Activated naive CD4-positive, alpha-beta T cell (primary cell): Measurements from ENCODE around the gene ZMYND8.
"Not testable (repeated sequence)": the region's sequence is repeated elsewhere in the genome, so short reads cannot be mapped to it uniquely, and the experiment has no call there.

ENCODE experiments used
- DNase-seq, 4 experiments: peaks; one replicate each; lab custom pipeline; 2025; lab: John Stamatoyannopoulos, UW

The ZMYND8 gene

DNA sequence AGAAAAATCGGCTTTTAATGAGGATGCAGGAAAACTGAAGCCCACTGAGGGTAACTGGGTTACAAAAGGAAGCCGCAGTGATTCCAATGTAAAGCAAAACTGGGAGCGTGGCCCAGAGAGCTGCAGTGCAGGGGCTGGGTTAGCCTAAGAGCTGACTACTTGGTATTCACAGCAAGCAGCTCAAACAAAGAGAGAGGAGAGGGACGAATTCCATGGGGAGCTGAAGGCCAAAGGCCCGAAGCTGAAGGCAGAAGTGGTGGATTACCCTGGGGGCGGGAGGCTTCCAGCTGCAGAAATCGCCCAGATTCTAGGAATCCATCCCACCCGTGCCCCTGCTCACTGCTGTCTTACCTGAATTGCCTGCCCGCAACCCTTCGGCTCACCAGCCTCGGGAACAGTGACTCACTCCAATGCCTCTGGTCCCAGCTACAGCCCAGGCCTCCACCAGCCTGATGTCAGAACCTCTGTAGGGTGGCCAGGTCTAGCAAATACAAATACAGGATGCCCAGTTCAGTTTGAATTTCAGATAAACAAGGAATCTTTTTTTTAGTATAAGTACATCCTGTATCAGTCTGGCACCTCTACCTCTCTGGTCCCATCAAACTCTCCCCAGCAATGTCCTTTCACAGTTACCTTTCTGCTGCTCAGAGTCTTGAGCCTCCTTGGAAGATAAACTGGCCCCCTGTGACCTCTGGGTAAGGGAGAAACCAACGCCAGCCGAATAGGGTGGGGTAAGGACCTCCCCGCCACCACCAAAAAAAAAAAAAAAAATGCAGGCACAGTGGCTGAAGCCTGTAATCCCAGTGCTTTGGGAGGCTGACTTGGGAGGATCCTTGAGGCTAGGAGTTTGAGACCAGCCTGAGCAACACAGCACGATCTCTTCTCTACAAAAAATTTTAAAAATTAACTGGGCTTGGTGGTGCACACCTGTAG lies 14.6 kb upstream of the ZMYND8 start:
- DNase-seq: no peak

DNA sequence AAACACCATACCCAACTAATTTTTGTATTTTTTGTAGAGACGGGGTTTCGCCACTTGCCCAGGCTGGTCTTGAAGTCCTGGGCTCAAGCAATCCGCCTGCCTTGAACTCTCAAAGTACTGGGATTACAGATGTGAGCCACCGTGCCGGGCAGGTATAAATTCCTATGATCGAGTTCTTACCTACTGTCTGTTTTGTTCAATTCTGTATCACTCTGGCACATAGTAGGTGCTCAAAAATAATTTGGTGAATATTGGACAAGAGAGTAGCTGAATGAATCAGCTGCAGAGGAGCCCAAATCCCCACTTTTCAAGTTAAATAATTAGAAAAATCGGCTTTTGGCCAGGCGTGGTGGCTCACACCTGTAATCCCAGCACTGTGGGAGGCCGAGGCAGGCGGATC lies 13.7 kb upstream of the ZMYND8 start:
- no peak for DNase-seq

GRCh38 chr20:47368301-47368700 lies 11.8 kb upstream of the ZMYND8 start:
- no peak for DNase-seq

DNA sequence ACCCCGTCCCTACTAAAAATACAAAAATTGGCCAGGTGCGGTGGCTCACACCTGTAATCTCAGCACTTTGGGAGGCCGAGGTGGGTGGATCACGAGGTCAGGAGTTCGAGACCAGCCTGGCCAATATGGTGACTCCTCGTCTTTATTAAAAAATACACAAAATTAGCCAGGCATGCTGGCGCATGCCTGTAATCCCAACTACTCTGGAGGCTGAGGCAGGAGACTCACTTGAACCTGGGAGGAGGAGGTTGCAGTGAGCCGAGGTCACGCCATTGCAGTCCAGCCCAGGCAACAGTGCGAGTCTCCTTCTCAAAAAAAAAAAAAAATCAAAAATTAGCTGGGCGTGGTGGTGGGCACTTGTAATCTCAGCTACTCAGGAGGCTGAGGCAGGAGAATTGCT lies 9.8 kb upstream of the ZMYND8 start:
- not testable (repeated sequence) for DNase-seq

- no peak for DNase-seq
These were observed 8.7 kb upstream of the ZMYND8 start for GRCh38 chr20:47365023-47365764.

- DNase-seq: no peak
These were observed 6.1 kb upstream of the ZMYND8 start for GRCh38 chr20:47362361-47363219.

GRCh38 chr20:47361057-47361915 lies 4.8 kb upstream of the ZMYND8 start:
- no peak for DNase-seq

DNA sequence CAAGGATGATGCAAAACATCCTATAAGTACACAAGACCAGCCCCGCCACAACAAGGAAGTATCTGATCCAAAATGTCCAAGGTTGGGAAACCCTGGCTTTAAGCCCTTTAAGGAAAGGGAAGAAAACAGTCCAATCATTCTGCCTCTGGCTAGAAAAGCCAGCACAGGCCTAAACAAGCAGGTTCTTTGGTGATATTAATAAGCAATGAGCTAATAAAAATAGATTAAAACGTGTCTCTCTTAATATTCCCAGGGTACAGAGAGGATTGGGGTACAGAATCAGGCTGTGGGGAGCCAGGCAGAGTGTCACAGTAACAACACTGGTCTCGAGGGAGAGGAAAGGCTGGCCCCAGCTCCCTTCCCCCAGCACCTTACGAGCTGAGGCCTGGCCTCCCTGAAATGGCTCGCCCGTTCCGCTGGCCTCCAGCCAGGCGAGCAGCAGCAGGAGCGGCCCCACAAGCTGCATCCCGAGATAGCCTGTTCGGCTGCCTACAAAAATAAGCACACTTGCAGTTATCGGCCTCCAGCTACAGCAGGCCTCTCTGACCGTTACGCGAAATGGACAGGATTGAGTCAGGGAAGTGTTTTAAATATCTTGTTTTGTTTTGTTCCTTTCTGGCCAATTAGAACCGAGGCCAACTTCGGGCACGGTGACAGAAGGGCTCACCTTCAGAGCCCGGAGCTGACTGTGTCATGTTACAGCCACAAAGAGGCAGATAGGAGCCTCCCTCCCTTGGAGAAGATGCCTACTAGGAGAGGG lies 4.0 kb upstream of the ZMYND8 start:
- DNase-seq: no peak

DNA sequence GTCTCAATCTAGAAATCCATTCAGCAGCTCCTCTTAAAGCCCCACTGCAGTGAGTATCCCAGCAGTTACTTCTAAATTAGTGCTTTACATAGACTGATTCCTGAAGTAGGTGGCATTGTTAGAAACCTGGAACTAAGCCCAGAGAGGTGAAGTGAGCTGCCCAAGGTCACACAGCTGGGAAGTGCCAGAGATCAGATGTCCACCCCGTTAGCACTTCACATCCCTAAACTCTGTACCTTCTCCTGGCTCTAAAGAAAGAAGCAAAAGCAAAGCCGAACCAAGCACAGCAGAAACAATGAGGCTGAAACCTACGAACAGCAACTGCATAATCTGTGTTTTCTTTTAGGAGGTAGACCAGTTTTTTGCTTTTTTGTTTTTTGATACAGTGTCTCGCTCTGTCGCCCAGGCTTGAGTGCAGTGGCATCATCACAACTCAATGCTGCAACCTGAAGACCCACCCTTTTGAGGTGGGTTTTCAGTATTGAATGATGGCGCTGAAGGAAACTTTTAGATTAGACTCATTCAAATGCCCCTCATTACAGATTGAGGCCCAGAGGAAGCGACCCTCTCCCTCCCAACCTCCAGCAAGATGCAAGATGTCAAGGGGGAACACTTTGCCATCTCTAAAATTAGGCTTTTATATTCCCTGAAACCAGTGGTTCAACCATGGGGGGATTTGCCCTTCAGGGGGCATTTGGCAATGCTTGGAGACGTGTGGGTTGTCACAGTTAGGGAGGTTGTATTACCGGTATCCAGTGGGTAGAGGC lies 3.2 kb upstream of the ZMYND8 start:
- no peak for DNase-seq

DNA sequence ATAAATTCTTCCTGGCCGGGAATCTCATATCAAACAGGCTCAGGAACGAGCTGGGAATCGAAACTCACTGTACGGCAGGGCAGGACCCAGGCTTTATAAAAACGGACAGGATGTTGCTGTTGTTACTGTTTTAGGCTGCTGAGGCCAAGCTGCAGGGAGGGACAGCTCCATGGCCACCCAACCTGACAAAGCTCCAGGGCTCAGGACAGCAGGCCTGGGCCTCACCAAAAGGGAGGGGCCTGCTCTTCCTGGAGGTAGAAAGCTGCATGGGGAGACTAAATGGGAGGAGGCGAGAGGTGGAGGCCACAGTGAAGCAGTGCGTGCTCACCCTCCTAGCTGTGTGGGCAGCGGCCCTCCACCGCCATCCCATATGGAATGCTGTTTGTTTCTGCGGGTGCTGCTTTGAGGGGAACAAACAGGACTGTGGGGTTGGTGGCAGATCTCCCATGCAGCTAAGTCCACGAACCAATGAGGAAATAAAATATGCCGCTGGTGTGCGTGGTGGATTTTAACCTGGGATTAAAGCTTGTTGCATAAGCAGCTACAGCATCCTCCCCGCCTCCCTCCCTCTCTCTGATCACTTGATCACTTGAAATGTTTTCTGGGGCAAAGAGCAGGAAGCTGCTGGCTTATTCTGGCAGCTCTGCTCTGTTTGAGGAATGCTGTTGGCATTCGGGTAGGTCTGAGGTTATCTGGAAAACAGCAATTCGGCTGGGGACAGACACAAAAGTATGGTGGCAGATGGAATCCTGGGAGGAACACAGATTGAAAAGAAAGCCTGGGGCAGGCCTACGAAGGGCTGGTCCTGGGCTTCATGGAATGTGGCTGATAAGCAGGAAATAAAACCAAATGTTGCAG lies 2.4 kb upstream of the ZMYND8 start:
- no peak for DNase-seq

GRCh38 chr20:47358039-47358671 lies 1.7 kb upstream of the ZMYND8 start:
- no peak for DNase-seq

DNA sequence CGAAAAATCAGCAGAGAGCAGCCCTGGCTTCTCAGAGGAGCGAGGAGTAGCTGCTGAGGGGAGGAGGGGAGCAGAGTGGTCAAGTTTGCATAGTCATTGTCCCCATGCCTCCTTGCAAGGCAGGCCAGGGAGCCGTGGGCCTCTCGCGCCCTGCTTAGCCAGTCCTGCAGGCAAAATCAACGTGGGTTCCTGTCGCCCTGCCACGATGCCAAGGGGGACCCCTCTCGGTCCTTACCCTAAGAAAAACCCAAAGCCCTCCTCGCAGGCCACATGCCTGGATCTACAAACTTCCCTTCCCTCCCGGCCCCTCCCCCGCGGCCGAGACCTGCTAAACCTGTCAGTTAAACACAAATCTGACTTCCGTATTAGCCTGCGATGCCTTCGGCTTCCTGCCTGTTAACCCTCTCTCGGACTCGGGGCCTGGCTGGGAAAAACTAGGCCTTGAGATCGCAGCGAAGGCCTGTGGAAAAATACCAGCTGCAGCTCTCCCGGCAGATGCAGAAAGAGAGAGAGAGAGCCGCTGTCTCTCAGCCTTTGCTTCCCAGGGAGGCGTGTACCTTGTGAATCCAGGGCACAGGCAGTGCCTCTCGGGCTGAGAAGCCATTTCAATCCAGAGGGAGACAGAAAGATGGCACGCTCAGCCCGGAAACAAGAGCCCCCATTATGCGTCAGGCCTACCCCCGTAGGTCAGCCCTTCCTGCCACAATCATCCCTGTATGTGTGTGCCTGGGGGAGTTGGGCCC lies 968 bp upstream of the ZMYND8 start:
- peak in 3 of 4 experiments; percentile 15 to 59 (median 44) for DNase-seq

DNA sequence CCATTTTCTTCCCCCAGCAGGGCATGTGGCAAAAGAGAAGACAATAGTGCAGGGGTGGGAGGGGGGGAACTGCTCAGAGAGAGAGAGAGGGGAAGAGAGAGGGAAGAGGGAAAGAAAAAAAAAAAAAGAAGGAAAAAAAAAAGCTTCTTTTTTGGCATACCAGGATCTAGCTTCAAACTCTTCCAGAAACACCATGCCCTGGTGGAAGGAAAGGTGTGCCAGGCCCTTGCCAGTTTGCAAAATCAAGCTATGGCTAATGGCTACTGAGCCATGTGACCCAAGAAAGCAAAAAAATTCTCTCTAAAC lies 326 bp downstream of the ZMYND8 start:
- no peak for DNase-seq

- DNase-seq: no peak
These were observed 845 bp downstream of the ZMYND8 start for GRCh38 chr20:47355489-47356219.

- DNase-seq: no peak
These were observed 1.6 kb downstream of the ZMYND8 start for GRCh38 chr20:47354714-47355488.

- no peak for DNase-seq
These were observed 2.1 kb downstream of the ZMYND8 start for GRCh38 chr20:47354464-47354713.
